ENCODE measurements around the gene ZFP64. TPM values are rescaled to one million over a fixed set of nuclear protein-coding genes. Genes with fewer than 3 reads are reported as not detected.
"Not testable (repeated sequence)": the region's sequence is repeated elsewhere in the genome, so short reads cannot be mapped to it uniquely, and the experiment has no call there.

The ZFP64 gene
- total RNA-seq, result 12.2 and 12.8 TPM in 2 replicates

DNA sequence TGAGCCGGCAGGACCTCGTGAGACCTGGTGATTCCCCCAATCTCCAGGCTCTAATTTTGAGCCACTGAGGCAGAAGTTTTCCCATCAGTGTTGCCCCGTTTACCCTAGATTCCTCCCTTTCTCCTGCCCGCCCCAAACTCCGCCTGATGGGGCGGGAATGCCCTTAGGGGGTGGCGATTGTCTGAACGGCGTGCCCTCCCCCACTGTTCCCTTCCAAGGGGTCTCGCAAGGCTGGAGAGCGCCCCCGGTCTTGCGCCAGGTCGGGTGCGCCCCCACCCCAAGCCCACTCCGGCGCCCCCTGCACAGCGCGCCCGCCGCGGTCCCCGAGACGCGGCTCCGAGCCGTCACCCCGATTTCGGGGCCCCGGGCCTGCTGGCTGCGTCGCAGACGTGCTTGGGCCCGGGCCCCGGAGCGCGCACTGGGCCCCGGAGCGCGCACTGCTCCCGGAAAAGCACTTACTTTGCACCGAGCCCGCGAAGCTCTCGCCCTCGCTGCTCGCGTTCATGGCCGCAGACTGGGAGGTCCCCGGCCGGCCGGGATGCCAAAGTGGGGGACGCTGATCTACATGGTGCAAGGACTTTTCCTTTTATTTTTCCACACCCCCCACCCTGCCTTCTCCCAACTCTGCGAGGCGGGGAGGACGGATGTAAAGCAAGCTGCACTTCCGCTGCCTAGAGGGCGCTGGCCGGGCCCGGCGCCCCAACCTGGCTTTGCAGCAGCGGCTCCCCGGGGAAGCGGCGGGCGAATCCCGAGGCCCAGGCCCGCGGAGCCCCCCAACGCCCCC, at the start of gene ZFP64:
Gene ZFP64, minus strand, starts transcription at position 648 of the 784 bp plus-strand sequence. Its CDS starts 143 bp downstream, at position 505.
- intact Hi-C loops (cut with micrococcal nuclease), result loop anchor here (5.0 kb wide), 1 partner anchor 64 kb away; no protein-coding TSS in a partner anchor
- Mint-ChIP-seq H3K36me3 (ENCODE audit: low read depth) (peaks cover 6% of the 10 kb centered on the region), H3K4me3 (peak within 1 kb of the TSS; percentile 95)

DNA sequence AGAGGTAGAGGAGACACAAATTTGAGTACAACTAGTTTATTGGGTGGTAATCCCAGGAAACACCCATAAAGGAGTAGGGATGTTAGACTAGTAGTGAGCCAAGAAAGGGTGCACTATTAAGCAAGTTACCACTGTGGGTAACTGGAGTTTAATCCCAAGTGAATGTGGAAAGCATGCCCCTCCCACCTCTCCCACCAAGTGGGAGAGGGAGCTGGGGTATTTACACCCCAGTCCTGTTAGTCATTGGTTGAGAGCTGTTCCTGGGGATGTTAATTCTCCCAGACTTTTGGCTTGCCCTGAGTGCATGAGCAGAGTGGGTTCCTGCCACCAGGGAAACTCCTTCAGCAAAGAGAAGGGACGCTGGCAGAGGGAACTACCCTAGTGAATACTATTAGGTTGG, 49.2 kb upstream of the ZFP64 start:
- Mint-ChIP-seq H3K27ac (no peak overlapping the region), H3K4me3 (no peak overlapping the region), H3K36me3 (ENCODE audit: low read depth) (no peaks in the 10 kb centered on the region), H3K4me1 (ENCODE audit: low read depth) (no peaks in the 10 kb centered on the region), H3K9me3 (no peaks in the 10 kb centered on the region), H3K27me3 (ENCODE audit: insufficient read depth) (peaks cover 12% of the 10 kb centered on the region)
- intact Hi-C loops (cut with micrococcal nuclease), result loop anchor here (5.0 to 10.0 kb wide), 3 partner anchors 724 to 974 kb away; no protein-coding TSS in a partner anchor
- DNase-seq (ENCODE audit: low spot score), result no peak

More for the DNA sequence above, at the start of gene ZFP64:
- Mint-ChIP-seq H3K27ac (peak within 1 kb of the TSS; percentile 91), H3K9me3 (no peaks in the 10 kb centered on the region), H3K4me1 (ENCODE audit: low read depth) (peaks cover 23% of the 10 kb centered on the region), H3K27me3 (ENCODE audit: insufficient read depth) (no peaks in the 10 kb centered on the region)
- peak; percentile 67 for DNase-seq (ENCODE audit: low spot score)

DNA sequence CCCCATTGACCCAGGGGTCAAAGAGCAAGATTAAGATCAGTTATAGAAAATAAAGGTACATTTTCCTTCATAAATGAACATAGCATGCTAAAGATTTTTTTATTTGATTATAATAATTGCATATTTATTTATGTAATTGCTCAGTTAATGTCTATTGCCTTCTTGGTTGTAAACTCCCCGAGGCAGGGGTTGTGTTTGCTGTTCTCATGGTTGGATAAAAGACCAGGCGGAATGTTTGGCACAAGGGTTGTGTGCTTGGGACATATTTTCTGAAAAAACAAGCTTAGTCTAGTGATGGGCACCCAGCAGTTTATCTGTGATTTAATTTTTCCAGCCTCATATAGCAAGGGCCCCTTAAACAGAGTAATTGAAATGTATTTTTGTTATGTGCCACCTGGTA, 47.5 kb upstream of the ZFP64 start:
- intact Hi-C loops (cut with micrococcal nuclease), result no loop called here
- H3K36me3 Mint-ChIP-seq (ENCODE audit: low read depth), result no peaks in the 10 kb centered on the region
- H3K27me3 Mint-ChIP-seq (ENCODE audit: insufficient read depth), result peaks cover 12% of the 10 kb centered on the region

DNA sequence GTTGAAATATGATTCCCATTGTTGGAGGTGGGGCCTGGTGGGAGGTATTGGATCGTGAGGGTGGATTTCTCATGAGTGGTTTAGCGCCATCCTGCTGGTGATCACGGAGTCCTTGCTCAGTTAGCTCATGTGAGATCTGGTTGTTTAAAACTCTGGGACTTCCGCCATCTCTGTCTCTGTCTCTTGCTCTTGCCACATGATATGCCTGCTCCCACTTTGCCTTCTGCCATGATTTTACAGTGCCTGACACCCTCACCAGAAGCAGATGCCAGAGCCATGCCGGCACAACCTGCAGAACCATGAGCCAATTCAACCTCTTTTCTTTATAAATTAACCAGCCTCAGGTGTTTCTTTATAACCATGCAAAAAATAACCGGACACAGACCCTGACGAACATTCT, 44.7 kb upstream of the ZFP64 start:
- H3K36me3 Mint-ChIP-seq (ENCODE audit: low read depth), result no peaks in the 10 kb centered on the region
- H3K4me1 Mint-ChIP-seq (ENCODE audit: low read depth), result no peaks in the 10 kb centered on the region
- H3K27me3 Mint-ChIP-seq (ENCODE audit: insufficient read depth), result peaks cover 10% of the 10 kb centered on the region
- intact Hi-C loops (cut with micrococcal nuclease), result no loop called here
- no peak overlapping the region for H3K27ac Mint-ChIP-seq
- no peak for DNase-seq (ENCODE audit: low spot score)
- no peaks in the 10 kb centered on the region for H3K9me3 Mint-ChIP-seq
- H3K4me3 Mint-ChIP-seq, result no peak overlapping the region

More for the DNA sequence above, 47.5 kb upstream of the ZFP64 start:
- Mint-ChIP-seq H3K4me1 (ENCODE audit: low read depth) (no peaks in the 10 kb centered on the region), H3K4me3 (no peak overlapping the region), H3K27ac (no peak overlapping the region), H3K9me3 (no peaks in the 10 kb centered on the region)
- no peak for DNase-seq (ENCODE audit: low spot score)

DNA sequence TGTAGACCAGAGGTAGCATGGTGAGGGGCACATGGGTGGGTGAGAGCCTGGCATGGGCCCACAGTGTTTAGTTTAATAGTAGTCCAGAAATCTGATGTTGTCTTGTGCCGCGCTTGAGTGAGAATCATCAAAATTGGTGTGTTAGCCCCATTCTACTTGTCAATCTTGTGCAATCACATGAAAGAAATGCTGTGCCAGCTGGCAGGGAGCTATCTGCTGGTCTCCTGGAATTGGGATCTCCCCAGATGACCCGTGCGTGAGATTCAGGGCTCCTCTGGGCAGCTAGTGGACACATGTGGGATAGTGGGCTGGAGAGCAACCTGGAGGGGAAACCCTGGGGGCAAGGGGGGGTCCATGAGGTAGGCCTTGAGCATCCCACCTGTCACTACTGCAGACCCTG, 43.5 kb upstream of the ZFP64 start:
- Mint-ChIP-seq H3K4me1 (ENCODE audit: low read depth) (no peaks in the 10 kb centered on the region), H3K27ac (no peak overlapping the region), H3K27me3 (ENCODE audit: insufficient read depth) (peaks cover 7% of the 10 kb centered on the region), H3K9me3 (no peaks in the 10 kb centered on the region), H3K36me3 (ENCODE audit: low read depth) (no peaks in the 10 kb centered on the region), H3K4me3 (no peak overlapping the region)
- no peak for DNase-seq (ENCODE audit: low spot score)
- intact Hi-C loops (cut with micrococcal nuclease), result no loop called here

GRCh38 chr20:52234302-52235045, 42.9 kb upstream of the ZFP64 start:
- no peaks in the 10 kb centered on the region for H3K36me3 Mint-ChIP-seq (ENCODE audit: low read depth)
- H3K27ac Mint-ChIP-seq, result no peak overlapping the region
- H3K4me1 Mint-ChIP-seq (ENCODE audit: low read depth), result no peaks in the 10 kb centered on the region
- H3K27me3 Mint-ChIP-seq (ENCODE audit: insufficient read depth), result peaks cover 7% of the 10 kb centered on the region
- DNase-seq (ENCODE audit: low spot score), result no peak
- intact Hi-C loops (cut with micrococcal nuclease), result no loop called here
- no peak overlapping the region for H3K4me3 Mint-ChIP-seq
- no peaks in the 10 kb centered on the region for H3K9me3 Mint-ChIP-seq

- DNase-seq (ENCODE audit: low spot score), result no peak
- no peaks in the 10 kb centered on the region for H3K36me3 Mint-ChIP-seq (ENCODE audit: low read depth)
- intact Hi-C loops (cut with micrococcal nuclease), result no loop called here
- peaks cover 2% of the 10 kb centered on the region for H3K27me3 Mint-ChIP-seq (ENCODE audit: insufficient read depth)
- H3K9me3 Mint-ChIP-seq, result no peaks in the 10 kb centered on the region
- no peaks in the 10 kb centered on the region for H3K4me1 Mint-ChIP-seq (ENCODE audit: low read depth)
- no peak overlapping the region for H3K27ac Mint-ChIP-seq
- no peak overlapping the region for H3K4me3 Mint-ChIP-seq
Observed at GRCh38 chr20:52231230-52231746, 39.7 kb upstream of the ZFP64 start.

GRCh38 chr20:52230409-52230808, 38.8 kb upstream of the ZFP64 start:
- Mint-ChIP-seq H3K27me3 (ENCODE audit: insufficient read depth) (peaks cover 2% of the 10 kb centered on the region), H3K4me3 (no peak overlapping the region), H3K4me1 (ENCODE audit: low read depth) (no peaks in the 10 kb centered on the region), H3K36me3 (ENCODE audit: low read depth) (no peaks in the 10 kb centered on the region), H3K27ac (no peak overlapping the region), H3K9me3 (no peaks in the 10 kb centered on the region)
- intact Hi-C loops (cut with micrococcal nuclease), result no loop called here
- no peak for DNase-seq (ENCODE audit: low spot score)

GRCh38 chr20:52229346-52229745, 37.8 kb upstream of the ZFP64 start:
- H3K27me3 Mint-ChIP-seq (ENCODE audit: insufficient read depth); H3K9me3 Mint-ChIP-seq; H3K4me1 Mint-ChIP-seq (ENCODE audit: low read depth); intact Hi-C loops (cut with micrococcal nuclease); H3K4me3 Mint-ChIP-seq; H3K27ac Mint-ChIP-seq; H3K36me3 Mint-ChIP-seq (ENCODE audit: low read depth); DNase-seq (ENCODE audit: low spot score): not testable (repeated sequence)

GRCh38 chr20:52226370-52226769, 34.8 kb upstream of the ZFP64 start:
- H3K9me3 Mint-ChIP-seq, result peaks cover 5% of the 10 kb centered on the region
- peaks cover 2% of the 10 kb centered on the region for H3K27me3 Mint-ChIP-seq (ENCODE audit: insufficient read depth)
- DNase-seq (ENCODE audit: low spot score), result no peak
- H3K36me3 Mint-ChIP-seq (ENCODE audit: low read depth), result peaks cover 4% of the 10 kb centered on the region
- no peak overlapping the region for H3K4me3 Mint-ChIP-seq
- no peak overlapping the region for H3K27ac Mint-ChIP-seq
- H3K4me1 Mint-ChIP-seq (ENCODE audit: low read depth), result no peaks in the 10 kb centered on the region
- intact Hi-C loops (cut with micrococcal nuclease), result no loop called here

GRCh38 chr20:52224920-52225319, 33.3 kb upstream of the ZFP64 start:
- intact Hi-C loops (cut with micrococcal nuclease), result no loop called here
- H3K27ac Mint-ChIP-seq, result no peak overlapping the region

DNA sequence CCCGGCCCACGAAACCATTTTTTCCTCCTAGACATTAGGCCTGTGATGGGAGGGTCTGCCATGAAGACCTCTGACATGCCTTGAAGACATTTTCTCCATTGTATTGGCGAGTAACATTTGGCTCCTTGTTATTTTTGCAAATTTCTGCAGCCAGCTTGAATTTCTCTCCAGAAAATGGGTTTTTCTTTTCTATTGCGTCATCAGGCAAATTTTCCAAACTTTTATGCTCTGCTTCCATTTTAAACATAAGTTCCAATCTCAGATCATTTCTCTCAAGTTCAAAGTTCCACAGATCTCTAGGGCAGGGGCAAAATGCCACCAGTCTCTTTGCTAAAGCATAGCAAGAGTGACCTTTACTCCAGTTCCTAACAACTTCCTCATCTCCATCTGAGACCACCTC, 29.8 kb upstream of the ZFP64 start:
- H3K27me3 Mint-ChIP-seq (ENCODE audit: insufficient read depth); H3K27ac Mint-ChIP-seq; DNase-seq (ENCODE audit: low spot score); H3K4me3 Mint-ChIP-seq; H3K36me3 Mint-ChIP-seq (ENCODE audit: low read depth); H3K4me1 Mint-ChIP-seq (ENCODE audit: low read depth); intact Hi-C loops (cut with micrococcal nuclease): not testable (repeated sequence)
- H3K9me3 Mint-ChIP-seq, result peaks cover 12% of the 10 kb centered on the region

More at GRCh38 chr20:52224920-52225319, 33.3 kb upstream of the ZFP64 start:
- H3K27me3 Mint-ChIP-seq (ENCODE audit: insufficient read depth), result peaks cover 2% of the 10 kb centered on the region
- no peak overlapping the region for H3K4me3 Mint-ChIP-seq
- peaks cover 4% of the 10 kb centered on the region for H3K36me3 Mint-ChIP-seq (ENCODE audit: low read depth)
- no peaks in the 10 kb centered on the region for H3K4me1 Mint-ChIP-seq (ENCODE audit: low read depth)
- no peak for DNase-seq (ENCODE audit: low spot score)
- peaks cover 12% of the 10 kb centered on the region for H3K9me3 Mint-ChIP-seq

DNA sequence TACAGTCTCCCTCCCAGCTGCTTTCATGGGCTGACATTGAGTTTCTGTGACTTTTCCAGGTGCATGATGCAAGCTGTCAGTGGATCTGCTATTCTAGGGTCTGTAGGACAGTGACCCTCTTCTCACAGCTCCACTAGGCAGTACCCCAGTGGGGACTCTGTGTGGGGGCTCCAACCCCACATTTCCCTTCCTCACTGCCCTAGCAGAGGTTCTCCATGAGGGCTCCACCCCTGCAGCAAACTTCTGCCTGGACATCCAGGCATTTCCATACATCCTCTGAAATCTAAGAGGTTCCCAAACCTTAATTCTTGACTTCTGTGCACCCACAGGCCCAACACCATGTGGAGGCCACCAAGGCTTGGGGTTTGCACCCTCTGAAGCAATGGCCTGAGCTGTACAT, 29.3 kb upstream of the ZFP64 start:
- H3K4me3 Mint-ChIP-seq; H3K36me3 Mint-ChIP-seq (ENCODE audit: low read depth); DNase-seq (ENCODE audit: low spot score); H3K4me1 Mint-ChIP-seq (ENCODE audit: low read depth); H3K27ac Mint-ChIP-seq; H3K27me3 Mint-ChIP-seq (ENCODE audit: insufficient read depth); intact Hi-C loops (cut with micrococcal nuclease): not testable (repeated sequence)
- H3K9me3 Mint-ChIP-seq, result peaks cover 12% of the 10 kb centered on the region
